H9 (cell line): ENCODE data around the gene DDX47. TPM values are rescaled to one million over a fixed set of nuclear protein-coding genes. Genes with fewer than 3 reads are reported as not detected.

Experiments
- DNase-seq: peaks from one replicate; pipeline ENCODE4 v3.0.0-alpha.2; 2017
- H2AFZ ChIP-seq: one replicate; pipeline ENCODE4 v1.6.1; 2013; ENCODE audit warnings: mild to moderate bottlenecking, low read length, control low read depth, moderate library complexity
- H2AK5ac ChIP-seq: 2 replicates; pipeline ENCODE4 v1.6.1; 2013; ENCODE audit warnings: low read length, control low read depth, mixed read lengths; ENCODE audit not compliant: insufficient read length
- H2BK120ac ChIP-seq: one replicate; pipeline ENCODE4 v1.6.1; 2013; ENCODE audit warnings: low read depth, mild to moderate bottlenecking, low read length, control low read depth, inconsistent platforms; ENCODE audit not compliant: poor library complexity, severe bottlenecking
- H2BK12ac ChIP-seq: 2 replicates; pipeline ENCODE4 v1.6.1; 2013; ENCODE audit warnings: low read length, control low read depth, mixed read lengths, low read depth; ENCODE audit not compliant: insufficient read length
- H2BK15ac ChIP-seq: 2 replicates; pipeline ENCODE4 v1.6.1; 2013; ENCODE audit warnings: low read depth, low read length, control low read depth
- H2BK20ac ChIP-seq: one replicate; pipeline ENCODE4 v1.6.1; 2013; ENCODE audit warnings: low read depth, mild to moderate bottlenecking, low read length, control low read depth, inconsistent platforms; ENCODE audit not compliant: poor library complexity, severe bottlenecking
- H2BK5ac ChIP-seq: 2 replicates; pipeline ENCODE4 v1.6.1; 2013; ENCODE audit warnings: low read length, control low read depth, mixed read lengths; ENCODE audit not compliant: insufficient read length
- H3K14ac ChIP-seq: 2 replicates; pipeline ENCODE4 v1.6.1; 2013; ENCODE audit warnings: low read length, control low read depth; ENCODE audit not compliant: insufficient read depth
- H3K18ac ChIP-seq: 2 replicates; pipeline ENCODE4 v1.6.1; 2013; ENCODE audit warnings: low read depth, mild to moderate bottlenecking, mixed read lengths, low read length, control low read depth; ENCODE audit not compliant: insufficient read length
- H3K23ac ChIP-seq: 2 replicates; pipeline ENCODE4 v1.6.1; 2013; ENCODE audit warnings: low read length, control low read depth, mixed read lengths, low read depth; ENCODE audit not compliant: insufficient read length
- H3K23me2 ChIP-seq: 2 replicates; pipeline ENCODE4 v1.6.1; 2013; ENCODE audit warnings: low read depth, mild to moderate bottlenecking, mixed read lengths, low read length, control low read depth; ENCODE audit not compliant: insufficient read length, poor library complexity, severe bottlenecking
- H3K27ac ChIP-seq: 2 replicates; pipeline ENCODE4 v1.5.1; 2013; ENCODE audit warnings: low read length, control low read depth, mixed read lengths, low read depth; ENCODE audit not compliant: insufficient read length
- H3K27me3 ChIP-seq: 2 replicates; pipeline ENCODE4 v1.6.1; 2013; ENCODE audit warnings: low read length, control low read depth, inconsistent platforms; ENCODE audit not compliant: insufficient read depth
- H3K4ac ChIP-seq: 2 replicates; pipeline ENCODE4 v1.6.1; 2013; ENCODE audit warnings: low read depth, mild to moderate bottlenecking, control low read depth, inconsistent platforms, low read length, moderate library complexity
- H3K4me1 ChIP-seq: 2 replicates; pipeline ENCODE4 v1.6.1; 2013; ENCODE audit warnings: low read length, control low read depth, inconsistent platforms; ENCODE audit not compliant: insufficient read depth
- H3K4me2 ChIP-seq: 2 replicates; pipeline ENCODE4 v1.6.1; 2013; ENCODE audit warnings: low read length, control low read depth, mixed read lengths; ENCODE audit not compliant: insufficient read length, insufficient read depth
- H3K56ac ChIP-seq: 2 replicates; pipeline ENCODE4 v1.6.1; 2013; ENCODE audit warnings: low read depth, mild to moderate bottlenecking, mixed read lengths, low read length, control low read depth; ENCODE audit not compliant: insufficient read length
- H3K79me1 ChIP-seq: 2 replicates; pipeline ENCODE4 v1.6.1; 2013; ENCODE audit warnings: low read depth, mild to moderate bottlenecking, moderate library complexity, low read length, control low read depth, inconsistent platforms; ENCODE audit not compliant: insufficient read depth, poor library complexity, severe bottlenecking
- H3K79me2 ChIP-seq: 2 replicates; pipeline ENCODE4 v1.6.1; 2013; ENCODE audit warnings: low read length, control low read depth, inconsistent platforms; ENCODE audit not compliant: insufficient read depth
- H3K9ac ChIP-seq: 2 replicates; pipeline ENCODE4 v1.6.1; 2013; ENCODE audit warnings: low read length, control low read depth, mixed read lengths; ENCODE audit not compliant: insufficient read length; ENCODE audit errors: extremely low read depth
- H3K9me3 ChIP-seq: one replicate; pipeline ENCODE4 v1.6.1; 2013; ENCODE audit warnings: low read depth, low read length, inconsistent platforms; ENCODE audit not compliant: control insufficient read depth
- H3T11ph ChIP-seq: one replicate; pipeline ENCODE4 v1.6.1; 2013; ENCODE audit warnings: mild to moderate bottlenecking, low read length, control low read depth, inconsistent platforms
- H4K20me1 ChIP-seq: one replicate; pipeline ENCODE4 v1.6.1; 2013; ENCODE audit not compliant: control insufficient read depth, insufficient read length, insufficient read depth
- H4K5ac ChIP-seq: 2 replicates; pipeline ENCODE4 v1.6.1; 2013; ENCODE audit warnings: low read depth, mild to moderate bottlenecking, mixed read lengths, low read length, control low read depth; ENCODE audit not compliant: insufficient read length
- H4K8ac ChIP-seq: replicated peaks from 2 replicates; pipeline ENCODE4 v1.6.1; 2013; ENCODE audit warnings: low read length, control low read depth, mixed read lengths, low read depth; ENCODE audit not compliant: insufficient read length
- H4K91ac ChIP-seq: 2 replicates; pipeline ENCODE4 v1.6.1; 2013; ENCODE audit warnings: low read depth, mild to moderate bottlenecking, moderate library complexity, mixed read lengths, low read length, control low read depth; ENCODE audit not compliant: insufficient read length
- H3K27ac Mint-ChIP-seq, 3 experiments: 2 replicates in 2 of 3; 3 replicates in 1 of 3; pipeline ENCODE4 v1.8.0; 2020 to 2021; ENCODE audit warnings: mixed read lengths in 3 of 3, mild to moderate bottlenecking in 1 of 3, moderate library complexity in 1 of 3
- H3K27me3 Mint-ChIP-seq: 2 replicates; pipeline ENCODE4 v1.8.0; 2021; ENCODE audit warnings: low read depth, mild to moderate bottlenecking, moderate library complexity, mixed read lengths
- H3K36me3 Mint-ChIP-seq, 3 experiments: 2 replicates in 2 of 3; 3 replicates in 1 of 3; pipeline ENCODE4 v1.8.0; 2020 to 2021; ENCODE audit warnings: low read depth in 3 of 3, mixed read lengths in 3 of 3; ENCODE audit not compliant: insufficient read depth in 1 of 3
- H3K4me1 Mint-ChIP-seq, 2 experiments: 2 replicates each; pipeline ENCODE4 v1.8.0; 2020; ENCODE audit warnings: mixed read lengths in 2 of 2
- H3K4me3 Mint-ChIP-seq, 2 experiments: 2 replicates in 1 of 2; 3 replicates in 1 of 2; pipeline ENCODE4 v1.8.0; 2020 to 2021; ENCODE audit warnings: mild to moderate bottlenecking in 2 of 2, mixed read lengths in 2 of 2, moderate library complexity in 1 of 2
- H3K9me3 Mint-ChIP-seq, 2 experiments: 2 replicates in 1 of 2; 3 replicates in 1 of 2; pipeline ENCODE4 v1.8.0; 2020; ENCODE audit warnings: mild to moderate bottlenecking in 2 of 2, mixed read lengths in 2 of 2, moderate library complexity in 1 of 2
- WGBS: extraction: QIAGEN DNeasy Blood & Tissue Kit; methylation state at CpG from one replicate; pipeline ENCODE4 v1.1.7; 2013; ENCODE audit warnings: missing lambda C conversion rate, low lambda C conversion rate, mixed read lengths; ENCODE audit not compliant: insufficient read length; ENCODE audit errors: extremely low coverage; 5-methylcytosine and 5-hydroxymethylcytosine counted together
- total RNA-seq: library from RNA; stranded (reverse); gene quantifications from 2 replicates; pipeline ENCODE4 v1.2.1, GENCODE V29; 2021
- TF ChIP-seq, protein P1 (sequence below): fragments of 200-600 bp; sonication (generic); conservative IDR thresholded peaks from 3 replicates; pipeline ENCODE4 v1.8.0; 2021; ENCODE audit warnings: antibody characterized with exemption, mild to moderate bottlenecking

DDX47 gene
- total RNA-seq, 1 experiment from 2014 or later = 78.2 TPM

DNA sequence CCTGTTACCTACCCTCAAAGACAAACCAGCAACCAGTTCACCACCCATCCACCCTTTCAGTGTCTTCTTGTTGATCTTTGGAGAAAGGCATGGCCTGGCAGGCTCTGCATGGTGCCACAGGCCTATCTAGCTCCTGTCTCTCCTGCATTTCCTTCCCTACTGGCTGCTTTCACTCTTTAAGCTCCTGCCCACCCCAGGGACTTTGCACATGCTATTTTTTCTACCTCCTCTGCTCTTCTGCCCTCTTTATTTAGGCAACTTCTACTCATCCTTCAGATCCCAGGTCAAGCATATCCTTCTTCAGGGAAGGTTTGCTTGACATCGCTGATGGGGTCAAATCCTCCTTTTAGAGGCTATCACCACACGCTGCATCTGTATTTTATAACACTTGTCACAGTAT lies 51.1 kb downstream of the DDX47 start:
- no peak overlapping the region for H3K4me2 ChIP-seq
- H2AK5ac ChIP-seq = no peak overlapping the region
- H3K4ac ChIP-seq = no peak overlapping the region
- no peak overlapping the region for H2BK5ac ChIP-seq
- no peak overlapping the region for H4K91ac ChIP-seq
- no CpG with 5 or more reads among the region's 2 CpGs for WGBS
- no peak for DNase-seq
- no peak overlapping the region for H3K18ac ChIP-seq
- peaks cover 0 to 2% of the 10 kb centered on the region in 2 experiments; a peak in 1 of 5 replicates for H3K9me3 Mint-ChIP-seq
- H3K9me3 ChIP-seq = no peaks in the 10 kb centered on the region
- no peak overlapping the region for H3T11ph ChIP-seq
- no peak overlapping the region for H3K14ac ChIP-seq
- H3K27me3 ChIP-seq = no peaks in the 10 kb centered on the region
- H3K4me1 ChIP-seq = peaks cover 5% of the 10 kb centered on the region; the same call in 1 of the 2 replicates
- peaks cover 11 to 14% of the 10 kb centered on the region in 2 experiments for H3K4me1 Mint-ChIP-seq
- no peak overlapping the region for H3K27ac ChIP-seq
- H3K4me3 Mint-ChIP-seq = no peak overlapping the region
- H3K23ac ChIP-seq = no peak overlapping the region
- H3K79me2 ChIP-seq = no peaks in the 10 kb centered on the region
- H3K27me3 Mint-ChIP-seq = no peaks in the 10 kb centered on the region
- TF ChIP-seq, protein P1, sequence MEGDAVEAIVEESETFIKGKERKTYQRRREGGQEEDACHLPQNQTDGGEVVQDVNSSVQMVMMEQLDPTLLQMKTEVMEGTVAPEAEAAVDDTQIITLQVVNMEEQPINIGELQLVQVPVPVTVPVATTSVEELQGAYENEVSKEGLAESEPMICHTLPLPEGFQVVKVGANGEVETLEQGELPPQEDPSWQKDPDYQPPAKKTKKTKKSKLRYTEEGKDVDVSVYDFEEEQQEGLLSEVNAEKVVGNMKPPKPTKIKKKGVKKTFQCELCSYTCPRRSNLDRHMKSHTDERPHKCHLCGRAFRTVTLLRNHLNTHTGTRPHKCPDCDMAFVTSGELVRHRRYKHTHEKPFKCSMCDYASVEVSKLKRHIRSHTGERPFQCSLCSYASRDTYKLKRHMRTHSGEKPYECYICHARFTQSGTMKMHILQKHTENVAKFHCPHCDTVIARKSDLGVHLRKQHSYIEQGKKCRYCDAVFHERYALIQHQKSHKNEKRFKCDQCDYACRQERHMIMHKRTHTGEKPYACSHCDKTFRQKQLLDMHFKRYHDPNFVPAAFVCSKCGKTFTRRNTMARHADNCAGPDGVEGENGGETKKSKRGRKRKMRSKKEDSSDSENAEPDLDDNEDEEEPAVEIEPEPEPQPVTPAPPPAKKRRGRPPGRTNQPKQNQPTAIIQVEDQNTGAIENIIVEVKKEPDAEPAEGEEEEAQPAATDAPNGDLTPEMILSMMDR = no peak
- no peak overlapping the region for H2BK12ac ChIP-seq
- no peak overlapping the region for H2AFZ ChIP-seq
- peaks cover 4 to 17% (median 9%) of the 10 kb centered on the region in 3 experiments; a peak in 6 of 7 replicates for H3K36me3 Mint-ChIP-seq
- no peaks in the 10 kb centered on the region for H4K20me1 ChIP-seq
- no peaks in the 10 kb centered on the region for H3K23me2 ChIP-seq
- no peak overlapping the region for H2BK15ac ChIP-seq
- no peaks in the 10 kb centered on the region for H3K79me1 ChIP-seq
- no peak overlapping the region for H3K9ac ChIP-seq
- no peak overlapping the region for H2BK20ac ChIP-seq
- H2BK120ac ChIP-seq = no peak overlapping the region
- H3K27ac Mint-ChIP-seq = no peak overlapping the region
- no peak overlapping the region for H4K8ac ChIP-seq
- H4K5ac ChIP-seq = no peak overlapping the region
- no peak overlapping the region for H3K56ac ChIP-seq
